Erythroblast (primary cell): ENCODE results near the gene RBM23.

Source experiments
- GATA1 ChIP-seq: IDR thresholded peaks from 2 replicates; pipeline ENCODE4 v1.6.1; 2011; ENCODE audit warnings: low read depth, mild to moderate bottlenecking, control low read depth, low read length, moderate library complexity
- POLR2A ChIP-seq: IDR thresholded peaks from 2 replicates; pipeline ENCODE4 v1.6.1; 2011; ENCODE audit warnings: mild to moderate bottlenecking, low read length

GRCh38 chr14:22905627-22906026 is 13.3 kb downstream of the RBM23 start:
- TF ChIP-seq POLR2A (no peak), GATA1 (no peak)
